ENCODE results near the gene DPYD.

DPYD gene

DNA sequence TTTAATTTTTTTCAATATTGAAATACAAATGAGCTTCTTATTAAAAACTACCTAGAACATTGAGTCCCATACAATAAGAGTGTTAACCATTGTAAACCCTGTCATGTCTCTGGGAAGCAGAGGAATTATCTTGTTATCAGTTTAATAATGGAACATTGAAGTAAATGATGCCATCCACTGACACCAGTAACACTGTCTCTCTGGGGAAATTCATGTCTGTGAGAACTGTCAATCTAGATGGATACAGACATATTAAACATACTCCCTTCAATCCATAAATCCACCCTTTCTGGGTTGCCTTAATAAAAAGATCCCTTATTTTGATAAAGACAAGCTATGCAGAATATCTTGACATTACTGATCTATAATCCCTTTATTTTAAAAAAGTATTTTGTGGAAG lies 503.2 kb downstream of the DPYD start:
- Histone ChIP-seq H3K9me3 (ENCODE audit: low read length) (no peaks in the 10 kb centered on the region), H2AFZ (ENCODE audit: low read length) (no peak overlapping the region), H3K4me1 (ENCODE audit: insufficient read depth, low read length, severe bottlenecking) (no peaks in the 10 kb centered on the region), H3K36me3 (ENCODE audit: insufficient read depth, low read length) (no peaks in the 10 kb centered on the region), H3F3A (ENCODE audit: insufficient read depth, low read length) (no peaks in the 10 kb centered on the region), H3K79me2 (ENCODE audit: insufficient read depth, low read length) (no peaks in the 10 kb centered on the region), H4K20me1 (ENCODE audit: insufficient read depth, low read length) (no peaks in the 10 kb centered on the region), H3K27me3 (ENCODE audit: insufficient read depth, low read length) (no peaks in the 10 kb centered on the region), H3K27ac (ENCODE audit: low read depth, low read length, poor library complexity, severe bottlenecking) (no peak overlapping the region), H3K4me3 (ENCODE audit: low read depth, low read length, poor library complexity, severe bottlenecking) (no peak overlapping the region), H3K9me2 (ENCODE audit: low read depth, low read length) (no peaks in the 10 kb centered on the region), H3K9ac (ENCODE audit: low read length) (no peak overlapping the region), H3K4me2 (ENCODE audit: low read length) (no peak overlapping the region)
- no peak for TF ChIP-seq EZH2 (IDR thresholded peaks at IDR 0.05; ENCODE audit: borderline replicate concordance, low read length)
- TF ChIP-seq, protein P1, sequence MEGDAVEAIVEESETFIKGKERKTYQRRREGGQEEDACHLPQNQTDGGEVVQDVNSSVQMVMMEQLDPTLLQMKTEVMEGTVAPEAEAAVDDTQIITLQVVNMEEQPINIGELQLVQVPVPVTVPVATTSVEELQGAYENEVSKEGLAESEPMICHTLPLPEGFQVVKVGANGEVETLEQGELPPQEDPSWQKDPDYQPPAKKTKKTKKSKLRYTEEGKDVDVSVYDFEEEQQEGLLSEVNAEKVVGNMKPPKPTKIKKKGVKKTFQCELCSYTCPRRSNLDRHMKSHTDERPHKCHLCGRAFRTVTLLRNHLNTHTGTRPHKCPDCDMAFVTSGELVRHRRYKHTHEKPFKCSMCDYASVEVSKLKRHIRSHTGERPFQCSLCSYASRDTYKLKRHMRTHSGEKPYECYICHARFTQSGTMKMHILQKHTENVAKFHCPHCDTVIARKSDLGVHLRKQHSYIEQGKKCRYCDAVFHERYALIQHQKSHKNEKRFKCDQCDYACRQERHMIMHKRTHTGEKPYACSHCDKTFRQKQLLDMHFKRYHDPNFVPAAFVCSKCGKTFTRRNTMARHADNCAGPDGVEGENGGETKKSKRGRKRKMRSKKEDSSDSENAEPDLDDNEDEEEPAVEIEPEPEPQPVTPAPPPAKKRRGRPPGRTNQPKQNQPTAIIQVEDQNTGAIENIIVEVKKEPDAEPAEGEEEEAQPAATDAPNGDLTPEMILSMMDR (IDR thresholded peaks at IDR 0.05; ENCODE audit: low read length) = no peak

DNA sequence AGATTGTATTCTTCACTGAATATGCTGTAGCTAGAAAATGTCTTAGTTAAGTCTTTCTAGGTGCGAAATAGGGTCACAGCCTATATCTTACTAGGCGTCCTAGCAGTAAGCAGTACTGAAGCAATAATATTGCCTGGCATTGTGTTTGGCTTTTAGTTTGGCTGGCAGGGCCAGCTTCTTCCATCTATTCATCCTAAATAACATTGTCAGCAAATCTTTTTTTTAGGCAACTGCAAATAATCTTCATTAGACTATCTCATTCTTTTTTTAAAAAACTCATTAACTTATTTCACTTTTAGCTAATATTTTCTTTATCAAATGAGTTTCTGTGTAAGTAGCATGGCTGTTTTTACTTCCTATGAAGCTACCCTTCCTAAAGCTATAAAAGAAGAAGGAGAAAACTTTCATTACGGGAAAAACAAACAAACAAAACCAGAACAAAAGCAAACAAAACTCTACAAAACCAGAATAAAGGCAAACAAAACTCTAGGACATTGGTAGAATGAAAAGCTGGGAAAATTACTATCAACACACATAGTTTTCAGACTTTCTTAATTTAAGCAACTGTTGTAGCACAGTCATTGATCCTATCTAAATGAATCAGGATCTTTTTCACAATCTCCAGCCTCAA lies 506.0 kb downstream of the DPYD start:
- H3K36me3 ChIP-seq (ENCODE audit: insufficient read depth, low read length) = no peaks in the 10 kb centered on the region
- no peaks in the 10 kb centered on the region for H3K9me3 ChIP-seq (ENCODE audit: low read length)
- H3K27ac ChIP-seq (ENCODE audit: low read depth, low read length, poor library complexity, severe bottlenecking) = no peak overlapping the region
- H2AFZ ChIP-seq (ENCODE audit: low read length) = no peak overlapping the region
- no peaks in the 10 kb centered on the region for H3K79me2 ChIP-seq (ENCODE audit: insufficient read depth, low read length)
- H3K9me2 ChIP-seq (ENCODE audit: low read depth, low read length) = no peaks in the 10 kb centered on the region
- no peaks in the 10 kb centered on the region for H3K4me1 ChIP-seq (ENCODE audit: insufficient read depth, low read length, severe bottlenecking)
- no peak overlapping the region for H3K9ac ChIP-seq (ENCODE audit: low read length)
- no peaks in the 10 kb centered on the region for H4K20me1 ChIP-seq (ENCODE audit: insufficient read depth, low read length)
- no peak overlapping the region for H3K4me2 ChIP-seq (ENCODE audit: low read length)
- no peak for TF ChIP-seq EZH2 (IDR thresholded peaks at IDR 0.05; ENCODE audit: borderline replicate concordance, low read length)
- TF ChIP-seq, protein P1 (IDR thresholded peaks at IDR 0.05; ENCODE audit: low read length) = no peak
- H3F3A ChIP-seq (ENCODE audit: insufficient read depth, low read length) = no peaks in the 10 kb centered on the region
- no peaks in the 10 kb centered on the region for H3K27me3 ChIP-seq (ENCODE audit: insufficient read depth, low read length)
- H3K4me3 ChIP-seq (ENCODE audit: low read depth, low read length, poor library complexity, severe bottlenecking) = no peak overlapping the region

DNA sequence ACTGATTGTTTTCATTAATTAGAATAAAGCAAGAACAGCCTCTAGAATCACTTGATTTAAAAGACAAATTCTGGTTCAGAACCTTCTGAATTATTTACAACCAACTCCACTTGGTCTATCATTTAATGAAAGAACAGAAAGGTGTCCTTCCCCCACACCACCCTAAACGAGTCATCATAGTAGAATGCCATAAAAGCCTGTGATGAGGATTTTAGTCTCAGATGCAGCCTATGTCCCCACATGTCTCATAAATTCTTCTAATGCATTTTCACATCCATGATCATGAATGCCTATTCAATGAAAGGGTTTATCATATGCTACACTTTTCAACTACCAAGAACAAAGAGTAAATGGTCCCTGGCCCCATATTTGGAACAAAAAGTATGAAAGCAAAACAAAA lies 508.1 kb downstream of the DPYD start:
- H3K79me2 ChIP-seq (ENCODE audit: insufficient read depth, low read length) = no peaks in the 10 kb centered on the region
- no peaks in the 10 kb centered on the region for H4K20me1 ChIP-seq (ENCODE audit: insufficient read depth, low read length)
- no peak overlapping the region for H2AFZ ChIP-seq (ENCODE audit: low read length)
- TF ChIP-seq, protein P1 (IDR thresholded peaks at IDR 0.05; ENCODE audit: low read length) = no peak
- TF ChIP-seq EZH2 (IDR thresholded peaks at IDR 0.05; ENCODE audit: borderline replicate concordance, low read length) = no peak
- no peaks in the 10 kb centered on the region for H3K9me2 ChIP-seq (ENCODE audit: low read depth, low read length)
- H3K27me3 ChIP-seq (ENCODE audit: insufficient read depth, low read length) = no peaks in the 10 kb centered on the region
- no peaks in the 10 kb centered on the region for H3F3A ChIP-seq (ENCODE audit: insufficient read depth, low read length)
- H3K4me2 ChIP-seq (ENCODE audit: low read length) = no peak overlapping the region
- no peak overlapping the region for H3K27ac ChIP-seq (ENCODE audit: low read depth, low read length, poor library complexity, severe bottlenecking)
- no peaks in the 10 kb centered on the region for H3K4me1 ChIP-seq (ENCODE audit: insufficient read depth, low read length, severe bottlenecking)
- H3K9me3 ChIP-seq (ENCODE audit: low read length) = no peaks in the 10 kb centered on the region
- H3K36me3 ChIP-seq (ENCODE audit: insufficient read depth, low read length) = no peaks in the 10 kb centered on the region
- no peak overlapping the region for H3K4me3 ChIP-seq (ENCODE audit: low read depth, low read length, poor library complexity, severe bottlenecking)
- no peak overlapping the region for H3K9ac ChIP-seq (ENCODE audit: low read length)

Data from OCI-LY1 (cell line).